Ovary (tissue), 9 donors: ENCODE results near the gene JARID2. TPM values are rescaled to one million over a fixed set of nuclear protein-coding genes. Genes with fewer than 3 reads are reported as not detected.

Experiments
- DNase-seq, 5 donors: peaks; one replicate each; pipeline ENCODE4 v3.0.0-alpha.2; 2019 to 2020
- H3K27ac ChIP-seq, 2 donors: fragments of 200-600 bp; one replicate each; pipeline versions ENCODE4 v1.5.1 to v1.8.0; 2019 to 2022
- H3K27me3 ChIP-seq: fragments of 200-600 bp; one replicate; pipeline ENCODE4 v1.8.0; 2022
- H3K36me3 ChIP-seq: fragments of 200-600 bp; sonication (generic); one replicate; pipeline ENCODE4 v1.5.1; 2019
- H3K4me1 ChIP-seq: one replicate; pipeline ENCODE4 v1.8.1; 2013; ENCODE audit warnings: mild to moderate bottlenecking, moderate library complexity; ENCODE audit not compliant: insufficient read depth
- H3K4me3 ChIP-seq: fragments of 200-600 bp; sonication (generic); one replicate; pipeline ENCODE4 v1.5.1; 2017
- H3K9me3 ChIP-seq, 2 donors: fragments of 200-600 bp in 1 of 2; sonication (generic) in 1 of 2; one replicate each; pipeline versions ENCODE4 v1.5.1 to v1.8.1; 2013 to 2019; ENCODE audit warnings: mild to moderate bottlenecking in 1 of 2, moderate library complexity in 1 of 2
- CTCF ChIP-seq, 3 donors: fragments of 450-650 bp in 2 of 3; fragments of 200-600 bp in 1 of 3; IDR thresholded peaks; one replicate each; pipeline versions ENCODE4 v1.5.1 to v1.8.0; 2016 to 2022; ENCODE audit warnings: antibody characterized with exemption in 3 of 3, mild to moderate bottlenecking in 1 of 3
- EP300 ChIP-seq: sonication (generic); formaldehyde crosslinking; IDR thresholded peaks from one replicate; pipeline ENCODE4 v1.6.1; 2017; ENCODE audit warnings: antibody characterized with exemption
- POLR2A ChIP-seq: fragments of 450-650 bp; IDR thresholded peaks from one replicate; pipeline ENCODE4 v1.6.1; 2017; ENCODE audit warnings: antibody characterized with exemption, mild to moderate bottlenecking, moderate library complexity
- WGBS, 3 donors: extraction: QIAGEN DNeasy Blood & Tissue Kit in 1 of 3; methylation state at CpG; one replicate each; pipeline versions ENCODE4 v1.1.5 to v1.1.7; 2013 to 2017; 5-methylcytosine and 5-hydroxymethylcytosine counted together
- intact Hi-C, 4 donors: fragments of 100-400 bp; cut with DNase I; formaldehyde crosslinking; loops; one replicate each; pipeline versions ENCODE4 v1.11.0 to v1.15.1; 2022 to 2023
- polyA plus RNA-seq, 2 donors: library from polyadenylated mRNA; stranded (reverse); fragments of 200-250 nt in 1 of 2; fragments of 350-450 nt in 1 of 2; fragmentation: Illumina TruSeq in 1 of 2; extraction: RNeasy Lipid Tissue Mini Kit (QIAGEN cat#74804) in 1 of 2; gene quantifications; one replicate each; pipeline ENCODE4 v1.2.3, GENCODE V29; 2013 to 2014
- total RNA-seq, 7 donors: library from RNA; depleted of rRNA in 2 of 7; stranded (reverse); fragments of >200 nt in 2 of 7; fragmentation: NEBNext Ultra II Directional in 3 of 7; extraction: Animal tissue kit (Norgen Biotek cat#: 25700) in 3 of 7; gene quantifications; one replicate each; pipeline versions ENCODE4 v1.1.0 to v1.2.4, GENCODE V29; 2016 to 2023
- donor health status: DM: no; HTN: no; CAD: no; lungs with moderate emphysema.
- donor health status: DM: no; HTN: no; CAD: no.
- donor health status: Bipolar disorder and iron deficiency.
- donor health status: DM: yes; HTN: yes; CAD: no.
- donor health status: DM: no; HTN: no; CAD: no.
- donor health status: DM: yes; HTN: yes; CAD: no.

The JARID2 gene
- total and polyA plus RNA-seq, 9 donors: 4.5 to 17.4 (median 8.7) TPM

GRCh38 chr6:15462256-15462655 is 216.4 kb downstream of the JARID2 start:
- Histone ChIP-seq H3K36me3 (no peaks in the 10 kb centered on the region), H3K27me3 (no peaks in the 10 kb centered on the region), H3K4me3 (no peak overlapping the region), H3K4me1 (peaks cover 8% of the 10 kb centered on the region), H3K9me3 (no peaks in the 10 kb centered on the region), H3K27ac (no peak overlapping the region)
- intact Hi-C loops: no loop called here
- 46 to 66% (median 49%) methylated on average over 4 of the region's 4 CpGs for WGBS, 3 donors
- DNase-seq: no peak
- no peak for TF ChIP-seq POLR2A
- no peak for TF ChIP-seq CTCF (IDR thresholded peaks at IDR 0.05)
- TF ChIP-seq EP300: no peak

- peaks cover 8% of the 10 kb centered on the region for H3K4me1 ChIP-seq
- no peaks in the 10 kb centered on the region for H3K36me3 ChIP-seq
- H3K4me3 ChIP-seq: no peak overlapping the region
- H3K27ac ChIP-seq: no peak overlapping the region
- WGBS, 3 donors: 22 to 32% (median 27%) methylated on average over 8 of the region's 8 CpGs
- H3K9me3 ChIP-seq: no peaks in the 10 kb centered on the region
- no peaks in the 10 kb centered on the region for H3K27me3 ChIP-seq
- TF ChIP-seq CTCF (IDR thresholded peaks at IDR 0.05) (no peak), POLR2A (no peak), EP300 (no peak)
- intact Hi-C loops: no loop called here
- DNase-seq: no peak
These were observed 217.1 kb downstream of the JARID2 start for GRCh38 chr6:15462717-15463525.

GRCh38 chr6:15464211-15464725 is 218.4 kb downstream of the JARID2 start:
- TF ChIP-seq CTCF (IDR thresholded peaks at IDR 0.05): no peak
- TF ChIP-seq EP300: no peak
- TF ChIP-seq POLR2A: no peak

GRCh38 chr6:15465212-15465611 is 219.3 kb downstream of the JARID2 start:
- H3K27ac ChIP-seq: no peak overlapping the region
- H3K27me3 ChIP-seq: no peaks in the 10 kb centered on the region
- no peaks in the 10 kb centered on the region for H3K9me3 ChIP-seq
- no peak overlapping the region for H3K4me3 ChIP-seq
- TF ChIP-seq CTCF (IDR thresholded peaks at IDR 0.05) (no peak), EP300 (no peak), POLR2A (no peak)
- H3K36me3 ChIP-seq: no peaks in the 10 kb centered on the region
- intact Hi-C loops: no loop called here
- no peak for DNase-seq
- peaks cover 7% of the 10 kb centered on the region for H3K4me1 ChIP-seq
- WGBS, 3 donors: 69 to 94% (median 76%) methylated on average over 6 of the region's 6 CpGs

More at GRCh38 chr6:15464211-15464725, 218.4 kb downstream of the JARID2 start:
- Histone ChIP-seq H3K27me3 (no peaks in the 10 kb centered on the region), H3K36me3 (no peaks in the 10 kb centered on the region), H3K27ac (no peak overlapping the region), H3K9me3 (no peaks in the 10 kb centered on the region), H3K4me1 (peaks cover 8% of the 10 kb centered on the region), H3K4me3 (no peak overlapping the region)
- DNase-seq: no peak
- WGBS, 3 donors: 85 to 91% (median 91%) methylated on average over 5 of the region's 5 CpGs
- intact Hi-C loops: no loop called here
